SK-N-SH treated with all-trans-retinoic acid at 6 μM for 48 hours (cell line): Measurements from ENCODE around the gene STX3.

Experiments used
- OSR1 ChIP-seq: fragments of 250-450 bp; sonication (Bioruptor Pico); IDR thresholded peaks from 2 replicates; pipeline ENCODE4 v1.8.0; 2022; ENCODE audit warnings: moderate library complexity, mild to moderate bottlenecking, inconsistent platforms
- PATZ1 ChIP-seq: fragments of 250-450 bp; sonication (Bioruptor Pico); IDR thresholded peaks from 2 replicates; pipeline ENCODE4 v1.8.0; 2020; ENCODE audit warnings: mild to moderate bottlenecking, moderate library complexity, borderline replicate concordance
- TOX ChIP-seq: fragments of 250-450 bp; sonication (Bioruptor Pico); IDR thresholded peaks from 2 replicates; pipeline ENCODE4 v1.8.0; 2021; ENCODE audit warnings: mild to moderate bottlenecking, moderate library complexity, borderline replicate concordance
- ZFP3 ChIP-seq: fragments of 250-450 bp; sonication (Bioruptor Pico); IDR thresholded peaks from 2 replicates; pipeline ENCODE4 v1.5.0; 2020; ENCODE audit warnings: mild to moderate bottlenecking, moderate library complexity
- ZFP30 ChIP-seq: fragments of 450-650 bp; formaldehyde crosslinking; IDR thresholded peaks from 2 replicates; pipeline ENCODE4 v1.5.0; 2022; ENCODE audit warnings: mild to moderate bottlenecking, moderate library complexity

DNA sequence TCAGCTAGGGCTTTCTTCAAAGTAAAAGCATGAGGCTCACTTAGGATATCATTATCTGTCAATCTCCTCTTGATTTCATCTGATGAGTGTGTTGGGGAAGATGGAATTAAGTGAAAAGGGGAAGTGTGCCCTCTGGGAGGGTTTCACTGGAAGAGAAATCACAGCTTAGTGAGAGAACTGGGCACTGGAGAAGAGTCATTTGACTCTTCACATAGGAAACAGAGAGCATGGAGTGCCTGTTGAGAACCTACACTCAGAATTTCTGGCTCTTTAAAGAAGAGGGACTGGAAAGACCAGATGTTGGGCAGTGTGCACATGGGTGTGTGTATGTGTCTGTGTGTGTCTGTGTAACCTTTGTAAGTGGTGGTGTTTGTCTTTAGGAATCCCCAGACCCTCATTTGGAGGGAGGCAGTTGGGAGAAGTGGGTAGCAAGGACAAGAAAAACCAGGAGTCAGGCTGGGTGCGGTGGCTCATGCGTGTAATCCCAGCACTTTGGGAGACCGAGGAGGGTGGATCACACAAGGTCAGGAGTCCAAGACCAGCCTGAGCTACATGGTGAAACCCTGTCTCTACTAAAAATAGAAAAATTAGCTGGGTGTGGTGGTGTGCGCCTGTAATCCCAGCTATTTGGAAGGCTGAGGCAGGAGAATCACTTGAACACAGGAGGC lies 10.0 kb downstream of the STX3 start:
- TF ChIP-seq TOX (CRISPR knock-in tag) (no peak), ZFP3 (CRISPR knock-in tag) (no peak), ZFP30 (CRISPR knock-in tag) (no peak), OSR1 (CRISPR knock-in tag) (no peak), PATZ1 (CRISPR knock-in tag) (no peak)
